Pancreas (tissue), 10 donors: Measurements from ENCODE around the gene KCNIP2. TPM values are rescaled to one million over a fixed set of nuclear protein-coding genes. Genes with fewer than 3 reads are reported as not detected.

ENCODE experiments used
- ATAC-seq, 4 donors: fragments of 200-7000 bp; cut with Tn5 transposase; one replicate each; pipeline versions ENCODE4 v1.8.0 to v1.9.1; 2020; ENCODE audit warnings: mild to moderate bottlenecking in 4 of 4, moderate library complexity in 4 of 4
- DNase-seq, 6 donors: peaks; one replicate each; pipeline ENCODE4 v3.0.0-alpha.2; 2020
- FAIRE-seq: peaks from 2 replicates; lab custom pipeline; 2012; peaks lifted over from hg19 to GRCh38; lab: Jason Lieb, UNC
- H3K27ac ChIP-seq, 4 donors: fragments of 200-600 bp; sonication (generic); 1 replicate in 3 of 4; 2 replicates in 1 of 4; pipeline versions ENCODE4 v1.5.0 to v1.8.0; 2020
- H3K27me3 ChIP-seq, 4 donors: fragments of 200-600 bp; one replicate each; pipeline ENCODE4 v1.8.0; 2021
- H3K36me3 ChIP-seq, 3 donors: fragments of 200-600 bp; sonication (generic) in 1 of 3; one replicate each; pipeline versions ENCODE4 v1.5.0 to v1.8.0; 2020 to 2021
- H3K4me1 ChIP-seq, 3 donors: fragments of 200-600 bp; one replicate each; pipeline ENCODE4 v1.8.0; 2021
- H3K4me3 ChIP-seq, 4 donors: fragments of 200-600 bp; sonication (generic) in 2 of 4; one replicate each; pipeline versions ENCODE4 v1.5.0 to v1.8.0; 2020 to 2021
- H3K9me3 ChIP-seq, 4 donors: fragments of 200-600 bp; one replicate each; pipeline ENCODE4 v1.8.0; 2021
- CTCF ChIP-seq, 4 donors: fragments of 200-600 bp; sonication (generic) in 3 of 4; IDR thresholded peaks; one replicate each; pipeline versions ENCODE4 v1.5.0 to v1.8.0; 2021; ENCODE audit warnings: antibody characterized with exemption in 4 of 4
- WGBS, 2 donors: extraction: QIAGEN DNeasy Blood & Tissue Kit; methylation state at CpG; one replicate each; pipeline ENCODE4 v1.1.7; 2013; 5-methylcytosine and 5-hydroxymethylcytosine counted together
- intact Hi-C, 3 donors: fragments of 100-400 bp; cut with DNase I; formaldehyde crosslinking; loops; one replicate each; pipeline versions ENCODE4 v1.11.1 to v1.14.2; 2022
- polyA plus RNA-seq, 2 donors: library from polyadenylated mRNA; stranded (reverse); fragments of 200-250 nt; gene quantifications; one replicate each; pipeline ENCODE4 v1.2.3, GENCODE V29; 2013
- total RNA-seq, 6 donors: library from RNA; stranded (reverse); fragmentation: NEBNext Ultra II Directional in 4 of 6; extraction: Animal tissue kit (Norgen Biotek cat#: 25700) in 4 of 6; gene quantifications; one replicate each; pipeline versions ENCODE4 v1.2.1 to v1.2.4, GENCODE V29; 2021 to 2023
- donor health status: healthy with polysubstance abuse.
- donor health status: DM: no; HTN: no; CAD: no; lungs with moderate emphysema.
- donor health status: DM: no; HTN: no; CAD: no.
- donor health status: control.
- donor health status: control.
- donor health status: Bipolar disorder and iron deficiency.
- donor health status: DM: yes; HTN: yes; CAD: no.
- donor health status: DM: no; HTN: no; CAD: no.
- donor health status: DM: no; HTN: no; CAD: no.
- donor health status: DM: yes; HTN: yes; CAD: no.

Gene KCNIP2
- total and polyA plus RNA-seq, 8 donors, result 0.67 to 3.0 (median 1.5) TPM

- ATAC-seq, result no peak
- Histone ChIP-seq H3K9me3 (no peaks in the 10 kb centered on the region), H3K27me3 (no peaks in the 10 kb centered on the region), H3K4me3 (peak overlapping the region; percentile 83 to 99 (median 98)), H3K36me3 (no peaks in the 10 kb centered on the region), H3K27ac (peak overlapping the region in 2 of 4 donors; percentile 20 to 88), H3K4me1 (peaks cover 10 to 24% (median 15%) of the 10 kb centered on the region in 3 donors)
- FAIRE-seq, result no peak
- intact Hi-C loops, result no loop called here
- 0 to 1% methylated on average over 14 of the region's 14 CpGs for WGBS, 2 donors
- no peak for DNase-seq
- no peak for TF ChIP-seq CTCF (IDR thresholded peaks at IDR 0.05)
Observed at GRCh38 chr10:101816913-101817336, 26.7 kb downstream of the KCNIP2 start.

- intact Hi-C loops, result no loop called here
- Histone ChIP-seq H3K4me1 (peaks cover 10 to 24% (median 15%) of the 10 kb centered on the region in 3 donors), H3K4me3 (peak overlapping the region; percentile 83 to 99 (median 98)), H3K27me3 (no peaks in the 10 kb centered on the region), H3K9me3 (no peaks in the 10 kb centered on the region), H3K27ac (peak overlapping the region in 1 of 4 donors; percentile 20), H3K36me3 (no peaks in the 10 kb centered on the region)
- 1 to 2% methylated on average over 5 of the region's 5 CpGs for WGBS, 2 donors
- no peak for FAIRE-seq
- no peak for DNase-seq
- TF ChIP-seq CTCF (IDR thresholded peaks at IDR 0.05), result no peak
- ATAC-seq, result no peak
Observed at GRCh38 chr10:101816376-101816775, 27.2 kb downstream of the KCNIP2 start.

- no peak for TF ChIP-seq CTCF (IDR thresholded peaks at IDR 0.05)
- no peaks in the 10 kb centered on the region for H3K27me3 ChIP-seq
- intact Hi-C loops, result no loop called here
- H3K9me3 ChIP-seq, result no peaks in the 10 kb centered on the region
- peak overlapping the region in 2 of 4 donors; percentile 83 to 99 for H3K4me3 ChIP-seq
- H3K36me3 ChIP-seq, result peaks cover 0 to 13% (median 0%) of the 10 kb centered on the region in 3 donors
- no peak for ATAC-seq
- 79 to 81% methylated on average over 8 of the region's 8 CpGs for whole genome bisulfite sequencing, 2 donors
- H3K4me1 ChIP-seq, result peaks cover 10 to 24% (median 15%) of the 10 kb centered on the region in 3 donors
- DNase-seq, result no peak
- FAIRE-seq, result no peak
- H3K27ac ChIP-seq, result no peak overlapping the region
Observed at GRCh38 chr10:101814466-101815071, 29.0 kb downstream of the KCNIP2 start.

- FAIRE-seq (no peak), DNase-seq (no peak), ATAC-seq (no peak)
- H3K36me3 ChIP-seq, result peaks cover 0 to 30% (median 0%) of the 10 kb centered on the region in 3 donors
- 73 to 78% methylated on average over 4 of the region's 4 CpGs for WGBS, 2 donors
- no peak for TF ChIP-seq CTCF (IDR thresholded peaks at IDR 0.05)
- intact Hi-C loops, result no loop called here
- no peaks in the 10 kb centered on the region for H3K27me3 ChIP-seq
- no peak overlapping the region for H3K4me3 ChIP-seq
- no peaks in the 10 kb centered on the region for H3K9me3 ChIP-seq
- peaks cover 10 to 17% (median 15%) of the 10 kb centered on the region in 3 donors for H3K4me1 ChIP-seq
- H3K27ac ChIP-seq, result no peak overlapping the region
Observed at GRCh38 chr10:101812606-101813005, 31.0 kb downstream of the KCNIP2 start.

GRCh38 chr10:101807158-101807557 is 36.4 kb downstream of the KCNIP2 start:
- FAIRE-seq (no peak), DNase-seq (no peak), ATAC-seq (no peak)
- H3K36me3 ChIP-seq, result peaks cover 0 to 83% (median 25%) of the 10 kb centered on the region in 3 donors
- no peak overlapping the region for H3K4me3 ChIP-seq
- H3K4me1 ChIP-seq, result no peaks in the 10 kb centered on the region
- intact Hi-C loops, result no loop called here
- no peaks in the 10 kb centered on the region for H3K27me3 ChIP-seq
- no peak for TF ChIP-seq CTCF (IDR thresholded peaks at IDR 0.05)
- H3K27ac ChIP-seq, result no peak overlapping the region
- WGBS, 2 donors, result 79 to 83% methylated on average over 1 of the region's 1 CpG
- H3K9me3 ChIP-seq, result no peaks in the 10 kb centered on the region
